ENCODE data around the gene NMT1. TPM values are rescaled to one million over a fixed set of nuclear protein-coding genes. Genes with fewer than 3 reads are reported as not detected.
A peak's percentile ranks its signal among the peaks of the same experiment; 100 is the strongest.

Gene NMT1
- total and polyA plus RNA-seq, 2 of the 13 experiments (the other 11 are each of a cell fraction or from before 2014, with no cell fraction given) = 75.7 to 142 TPM

GRCh38 chr17:45148183-45149036 lies 87.3 kb downstream of the NMT1 start, which contains the start of gene HEXIM1 (continued):
- no peak for TF ChIP-seq KLF15 (CRISPR knock-in tag; IDR thresholded peaks at IDR 0.05; ENCODE audit: borderline replicate concordance)
- TF ChIP-seq ZBTB2 (CRISPR knock-in tag; IDR thresholded peaks at IDR 0.05; ENCODE audit: low read depth) = 0 out of 2 replicates have a peak, but pooled peaks have one; percentile 68
- no peak for TF ChIP-seq ZNF329 (CRISPR knock-in tag; IDR thresholded peaks at IDR 0.05; ENCODE audit: low read depth)
- no peak; the same call in none of the 2 replicates for TF ChIP-seq RFX5 (IDR thresholded peaks at IDR 0.05; ENCODE audit: low read depth, low read length)
- TF ChIP-seq AGO1 (IDR thresholded peaks at IDR 0.05; ENCODE audit: low read depth, low read length, poor library complexity, severe bottlenecking) = peak; percentile 84
- TF ChIP-seq ZNF572 (CRISPR knock-in tag; IDR thresholded peaks at IDR 0.05) = no peak
- TF ChIP-seq KAT8 (CRISPR knock-in tag; IDR thresholded peaks at IDR 0.05) = peak; percentile 75
- no peak for TF ChIP-seq JUNB (CRISPR knock-in tag; IDR thresholded peaks at IDR 0.05; ENCODE audit: borderline replicate concordance)
- no peak; the same call in 1 of the 2 replicates for TF ChIP-seq ZNF569 (CRISPR knock-in tag; IDR thresholded peaks at IDR 0.05; ENCODE audit: borderline replicate concordance)
- peak; percentile 86 for TF ChIP-seq SP2 (CRISPR knock-in tag; IDR thresholded peaks at IDR 0.05)
- TF ChIP-seq ZNF350 (CRISPR knock-in tag; IDR thresholded peaks at IDR 0.05; ENCODE audit: borderline replicate concordance, low read depth) = peak; percentile 82
- TF ChIP-seq ZNF253 (CRISPR knock-in tag; IDR thresholded peaks at IDR 0.05; ENCODE audit: borderline replicate concordance) = peak; percentile 88
- peak; percentile 88; the same call in 1 of the 2 replicates for TF ChIP-seq HOXA9 (CRISPR knock-in tag; IDR thresholded peaks at IDR 0.05; ENCODE audit: borderline replicate concordance)
- TF ChIP-seq MEIS1 (CRISPR knock-in tag; IDR thresholded peaks at IDR 0.05; ENCODE audit: borderline replicate concordance) = peak; percentile 56; the same call in 1 of the 2 replicates
- peak; percentile 94 for TF ChIP-seq MTA1 (CRISPR knock-in tag; IDR thresholded peaks at IDR 0.05; ENCODE audit: borderline replicate concordance)
- TF ChIP-seq SYNCRIP (IDR thresholded peaks at IDR 0.05; ENCODE audit: insufficient read depth, low read depth, low read length) = no peak
- peak; percentile 76 for TF ChIP-seq ARNTL (CRISPR knock-in tag; IDR thresholded peaks at IDR 0.05)
- peak; percentile 93; the same call in 1 of the 2 replicates for TF ChIP-seq CBX5 (CRISPR knock-in tag; IDR thresholded peaks at IDR 0.05; ENCODE audit: borderline replicate concordance)
- TF ChIP-seq ZSCAN9 (CRISPR knock-in tag; IDR thresholded peaks at IDR 0.05; ENCODE audit: borderline replicate concordance) = peak; percentile 26; the same call in 1 of the 2 replicates
- TF ChIP-seq ZFP62 (CRISPR knock-in tag; IDR thresholded peaks at IDR 0.05) = no peak
- peak; percentile 100 for TF ChIP-seq NONO (IDR thresholded peaks at IDR 0.05)
- peak; percentile 98 for TF ChIP-seq NONO (CRISPR knock-in tag; conservative IDR thresholded peaks at IDR 0.05)
- no peak for TF ChIP-seq ZNF207 (IDR thresholded peaks at IDR 0.05; ENCODE audit: borderline replicate concordance)
- no peak for TF ChIP-seq ZNF33A (CRISPR knock-in tag; IDR thresholded peaks at IDR 0.05; ENCODE audit: borderline replicate concordance)
- TF ChIP-seq ZBTB14 (CRISPR knock-in tag; IDR thresholded peaks at IDR 0.05) = 0 out of 2 replicates have a peak, but pooled peaks have one; percentile 22
- 0 out of 2 replicates have a peak, but pooled peaks have one; percentile 42 for TF ChIP-seq SMAD9 (CRISPR knock-in tag; IDR thresholded peaks at IDR 0.05)

Measured in HepG2 (cell line).